ENCODE measurements around the gene USP10. TPM values are rescaled to one million over a fixed set of nuclear protein-coding genes. Genes with fewer than 3 reads are reported as not detected.

The USP10 gene
- polyA plus RNA-seq, 3 donors = 38.7 to 115 (median 90.9) TPM

DNA sequence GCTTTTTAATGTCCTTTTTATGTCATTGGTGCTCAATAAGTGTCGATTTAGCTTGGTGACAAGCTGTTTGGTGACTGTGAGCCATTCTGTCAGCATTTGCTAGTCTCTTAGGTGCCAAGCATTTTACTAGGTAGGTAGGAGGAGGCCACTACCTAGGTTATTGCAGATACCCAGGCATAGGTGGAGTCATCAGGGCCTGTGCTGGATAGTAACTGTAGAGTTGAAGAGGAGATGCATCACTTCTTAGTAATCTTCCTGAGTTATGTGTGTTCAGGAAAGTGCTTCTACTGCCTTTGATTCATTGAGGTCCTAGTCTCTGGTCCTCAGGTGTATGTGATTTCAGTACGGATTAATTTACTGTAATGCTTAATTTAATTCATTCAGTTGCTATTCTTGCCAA is 17.7 kb downstream of the USP10 start:
- no peaks in the 10 kb centered on the region for H3K27me3 ChIP-seq (ENCODE audit: control insufficient read depth in 2 of 2, insufficient read depth in 2 of 2, low read length in 2 of 2)
- DNase-seq = no peak
- Mint-ChIP-seq H3K4me1 (peaks cover 66% of the 10 kb centered on the region), H3K9me3 (no peaks in the 10 kb centered on the region), H3K4me3 (no peak overlapping the region), H3K27ac (no peak overlapping the region), H3K27me3 (ENCODE audit: low read depth in 3 of 3) (peaks cover 0 to 2% (median 0%) of the 10 kb centered on the region in 3 donors), H3K36me3 (peaks cover 21 to 28% of the 10 kb centered on the region in 2 donors)
- H2AFZ ChIP-seq (ENCODE audit: insufficient read depth, low read depth, low read length, poor library complexity, severe bottlenecking) = no peak overlapping the region
- H3K27ac ChIP-seq (ENCODE audit: low read depth in 1 of 2, low read length in 2 of 2) = no peak overlapping the region
- no peak for TF ChIP-seq CTCF (IDR thresholded peaks at IDR 0.05)
- H3K4me1 ChIP-seq (ENCODE audit: control insufficient read depth in 1 of 2, insufficient read depth in 2 of 2, low read length in 2 of 2) = peaks cover 38 to 48% of the 10 kb centered on the region in 2 donors
- WGBS (ENCODE audit: insufficient coverage) = 100% methylated on average over 2 of the region's 2 CpGs
- intact Hi-C loops (cut with micrococcal nuclease) = no loop called here
- peaks cover 99% of the 10 kb centered on the region for H3K79me2 ChIP-seq (ENCODE audit: insufficient read depth, low read length)
- no peak overlapping the region for H3K4me2 ChIP-seq (replicated peaks; ENCODE audit: extremely low read depth, low read length, poor library complexity, severe bottlenecking)
- no peak overlapping the region for H3K9ac ChIP-seq (ENCODE audit: insufficient read depth, low read length, poor library complexity, severe bottlenecking)
- H3K9me3 ChIP-seq (replicated peaks in 1 of 2; ENCODE audit: control insufficient read depth in 1 of 2, insufficient read depth in 1 of 2, low read length in 2 of 2) = no peaks in the 10 kb centered on the region
- H4K20me1 ChIP-seq (ENCODE audit: insufficient read depth, low read length) = peaks cover 96% of the 10 kb centered on the region
- peaks cover 0 to 27% of the 10 kb centered on the region in 2 donors for H3K36me3 ChIP-seq (replicated peaks in 1 of 2; ENCODE audit: control insufficient read depth in 1 of 2, insufficient read depth in 2 of 2, low read length in 2 of 2)
- H3K4me3 ChIP-seq (replicated peaks in 1 of 3; ENCODE audit: low read depth in 2 of 3, low read length in 3 of 3) = no peak overlapping the region

GRCh38 chr16:84720177-84720579 is 20.4 kb downstream of the USP10 start:
- TF ChIP-seq CTCF (IDR thresholded peaks at IDR 0.05) = no peak
- Histone ChIP-seq H2AFZ (ENCODE audit: insufficient read depth, low read depth, low read length, poor library complexity, severe bottlenecking) (no peak overlapping the region), H3K27me3 (ENCODE audit: control insufficient read depth in 2 of 2, insufficient read depth in 2 of 2, low read length in 2 of 2) (no peaks in the 10 kb centered on the region), H3K4me3 (replicated peaks in 1 of 3; ENCODE audit: low read depth in 2 of 3, low read length in 3 of 3) (no peak overlapping the region), H3K27ac (ENCODE audit: low read depth in 1 of 2, low read length in 2 of 2) (no peak overlapping the region), H3K36me3 (replicated peaks in 1 of 2; ENCODE audit: control insufficient read depth in 1 of 2, insufficient read depth in 2 of 2, low read length in 2 of 2) (peaks cover 0 to 22% of the 10 kb centered on the region in 2 donors), H3K9ac (ENCODE audit: insufficient read depth, low read length, poor library complexity, severe bottlenecking) (no peak overlapping the region), H3K4me1 (ENCODE audit: control insufficient read depth in 1 of 2, insufficient read depth in 2 of 2, low read length in 2 of 2) (peaks cover 27 to 45% of the 10 kb centered on the region in 2 donors), H4K20me1 (ENCODE audit: insufficient read depth, low read length) (peaks cover 97% of the 10 kb centered on the region), H3K4me2 (replicated peaks; ENCODE audit: extremely low read depth, low read length, poor library complexity, severe bottlenecking) (no peak overlapping the region), H3K79me2 (ENCODE audit: insufficient read depth, low read length) (peaks cover 100% of the 10 kb centered on the region), H3K9me3 (replicated peaks in 1 of 2; ENCODE audit: control insufficient read depth in 1 of 2, insufficient read depth in 1 of 2, low read length in 2 of 2) (no peaks in the 10 kb centered on the region)
- H3K27ac Mint-ChIP-seq = peak overlapping the region in 2 of 7 donors; percentile 11 to 21
- H3K4me3 Mint-ChIP-seq = no peak overlapping the region
- H3K36me3 Mint-ChIP-seq = peaks cover 21 to 28% of the 10 kb centered on the region in 2 donors
- intact Hi-C loops (cut with micrococcal nuclease) = loop anchor here in 1 of 2 donors (10.0 kb wide), 1 partner anchor 445 kb away; no protein-coding TSS in a partner anchor
- no peaks in the 10 kb centered on the region for H3K9me3 Mint-ChIP-seq
- peaks cover 62% of the 10 kb centered on the region for H3K4me1 Mint-ChIP-seq
- no peak for DNase-seq
- WGBS (ENCODE audit: insufficient coverage) = 49% methylated on average over 7 of the region's 8 CpGs
- peaks cover 0 to 2% (median 0%) of the 10 kb centered on the region in 3 donors for H3K27me3 Mint-ChIP-seq (ENCODE audit: low read depth in 3 of 3)
